Measurements from ENCODE around the gene ZNF280C.
"Not testable (repeated sequence)": the region's sequence is repeated elsewhere in the genome, so short reads cannot be mapped to it uniquely, and the experiment has no call there.

Gene ZNF280C

GRCh38 chrX:130268449-130269170, at the start of gene ZNF280C:
Gene ZNF280C, minus strand, starts transcription at chrX:130268899. Its CDS starts 8,450 bp downstream, at chrX:130260449.
- DNase-seq = peak; percentile 91

GRCh38 chrX:130304587-130305368, 36.1 kb upstream of the ZNF280C start:
- DNase-seq = no peak

- no peak for DNase-seq
Measured at GRCh38 chrX:130301977-130302376, 33.3 kb upstream of the ZNF280C start.

- no peak for DNase-seq
Measured at GRCh38 chrX:130301405-130301804, 32.7 kb upstream of the ZNF280C start.

GRCh38 chrX:130300010-130300282, 31.2 kb upstream of the ZNF280C start:
- DNase-seq = no peak

GRCh38 chrX:130299279-130300009, 30.7 kb upstream of the ZNF280C start:
- no peak for DNase-seq

- DNase-seq = peak; percentile 1
Measured at GRCh38 chrX:130296743-130297142, 28.0 kb upstream of the ZNF280C start.

GRCh38 chrX:130296297-130296678, 27.6 kb upstream of the ZNF280C start:
- no peak for DNase-seq

- DNase-seq = peak; percentile 13
Measured at GRCh38 chrX:130295519-130296296, 27.0 kb upstream of the ZNF280C start.

- no peak for DNase-seq
Measured at GRCh38 chrX:130287071-130287770, 18.5 kb upstream of the ZNF280C start.

GRCh38 chrX:130285710-130286109, 17.0 kb upstream of the ZNF280C start:
- no peak for DNase-seq

- DNase-seq = no peak
Measured at GRCh38 chrX:130285069-130285620, 16.4 kb upstream of the ZNF280C start.

- DNase-seq = no peak
Measured at GRCh38 chrX:130282151-130282550, 13.5 kb upstream of the ZNF280C start.

- no peak for DNase-seq
Measured at GRCh38 chrX:130280901-130281300, 12.2 kb upstream of the ZNF280C start.

- DNase-seq = not testable (repeated sequence)
Measured at GRCh38 chrX:130272253-130272652, 3.6 kb upstream of the ZNF280C start.

- not testable (repeated sequence) for DNase-seq
Measured at GRCh38 chrX:130269391-130269790, 692 bp upstream of the ZNF280C start.

GRCh38 chrX:130267956-130268448, 697 bp downstream of the ZNF280C start:
- DNase-seq = no peak

GRCh38 chrX:130264573-130264972, 4.1 kb downstream of the ZNF280C start:
- DNase-seq = no peak

GRCh38 chrX:130263016-130263415, 5.7 kb downstream of the ZNF280C start:
- peak; percentile 5 for DNase-seq

GRCh38 chrX:130262231-130262630, 6.5 kb downstream of the ZNF280C start:
- no peak for DNase-seq

- no peak for DNase-seq
Measured at GRCh38 chrX:130261296-130261893, 7.3 kb downstream of the ZNF280C start.
